Gastroesophageal sphincter (tissue), 3 donors: Measurements from ENCODE around the gene ADAM10.

ENCODE experiments used
- POLR2A ChIP-seq, 2 donors: fragments of 450-650 bp; IDR thresholded peaks; one replicate each; pipeline ENCODE4 v1.6.1; 2017; ENCODE audit warnings: antibody characterized with exemption in 2 of 2, mild to moderate bottlenecking in 2 of 2, moderate library complexity in 1 of 2
- TF ChIP-seq, protein P1 (sequence below), 4 experiments: fragments of 200-600 bp in 2 of 4; fragments of 450-650 bp in 2 of 4; sonication (generic) in 1 of 4; IDR thresholded peaks; one replicate each; pipeline ENCODE4 v1.5.1; 2017 to 2019; ENCODE audit warnings: antibody characterized with exemption in 4 of 4, mild to moderate bottlenecking in 2 of 4, moderate library complexity in 2 of 4

DNA sequence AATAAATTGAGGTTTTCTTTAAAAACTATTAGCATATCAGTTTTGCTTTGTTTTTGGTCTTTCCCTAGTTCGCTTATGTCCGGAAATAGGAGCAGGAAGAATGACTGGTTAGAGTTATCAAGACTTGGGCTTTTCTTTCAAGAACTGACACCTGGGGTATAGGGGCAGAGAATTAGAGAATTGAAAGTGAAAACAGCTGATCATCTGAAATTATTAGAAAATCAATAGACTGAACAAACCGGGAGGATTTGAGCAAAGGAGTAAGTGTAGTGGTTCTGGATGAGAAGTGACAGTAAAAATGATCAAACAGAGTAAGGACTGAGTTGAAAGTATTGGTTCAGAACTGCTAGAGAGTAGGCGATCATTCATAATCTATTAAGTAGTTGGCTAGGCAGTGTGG lies 27.6 kb upstream of the ADAM10 start:
- TF ChIP-seq, protein P1, sequence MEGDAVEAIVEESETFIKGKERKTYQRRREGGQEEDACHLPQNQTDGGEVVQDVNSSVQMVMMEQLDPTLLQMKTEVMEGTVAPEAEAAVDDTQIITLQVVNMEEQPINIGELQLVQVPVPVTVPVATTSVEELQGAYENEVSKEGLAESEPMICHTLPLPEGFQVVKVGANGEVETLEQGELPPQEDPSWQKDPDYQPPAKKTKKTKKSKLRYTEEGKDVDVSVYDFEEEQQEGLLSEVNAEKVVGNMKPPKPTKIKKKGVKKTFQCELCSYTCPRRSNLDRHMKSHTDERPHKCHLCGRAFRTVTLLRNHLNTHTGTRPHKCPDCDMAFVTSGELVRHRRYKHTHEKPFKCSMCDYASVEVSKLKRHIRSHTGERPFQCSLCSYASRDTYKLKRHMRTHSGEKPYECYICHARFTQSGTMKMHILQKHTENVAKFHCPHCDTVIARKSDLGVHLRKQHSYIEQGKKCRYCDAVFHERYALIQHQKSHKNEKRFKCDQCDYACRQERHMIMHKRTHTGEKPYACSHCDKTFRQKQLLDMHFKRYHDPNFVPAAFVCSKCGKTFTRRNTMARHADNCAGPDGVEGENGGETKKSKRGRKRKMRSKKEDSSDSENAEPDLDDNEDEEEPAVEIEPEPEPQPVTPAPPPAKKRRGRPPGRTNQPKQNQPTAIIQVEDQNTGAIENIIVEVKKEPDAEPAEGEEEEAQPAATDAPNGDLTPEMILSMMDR (IDR thresholded peaks at IDR 0.05) = no peak
- TF ChIP-seq POLR2A (IDR thresholded peaks at IDR 0.05) = no peak
